Fibroblast of the aortic adventitia (primary cell): Measurements from ENCODE around the gene DET1. TPM values are rescaled to one million over a fixed set of nuclear protein-coding genes. Genes with fewer than 3 reads are reported as not detected.
A peak's percentile ranks its signal among the peaks of the same experiment; 100 is the strongest.
"Not testable (repeated sequence)": the region's sequence is repeated elsewhere in the genome, so short reads cannot be mapped to it uniquely, and the experiment has no call there.

Experiments
- DNase-seq: peaks from one replicate; pipeline ENCODE4 v3.0.0-alpha.2; 2010; ENCODE audit warnings: low read depth
- H3K4me3 ChIP-seq: 2 replicates; pipeline ENCODE4 v1.5.1; 2011; ENCODE audit warnings: low read depth, mild to moderate bottlenecking, control low read depth, low read length, moderate library complexity
- total RNA-seq: library from RNA; depleted of rRNA; stranded (reverse); fragments of >200 nt; gene quantifications from 2 replicates; pipeline ENCODE4 v1.2.3, GENCODE V29; 2012; ENCODE audit warnings: low replicate concordance
- TF ChIP-seq, protein P1 (sequence below): IDR thresholded peaks from 2 replicates; pipeline ENCODE4 v1.5.1; 2011; ENCODE audit warnings: mild to moderate bottlenecking, low read length, control low read depth, inconsistent platforms; ENCODE audit not compliant: insufficient read depth

DET1 gene
- total RNA-seq, 1 donor: 11.5 TPM

DNA sequence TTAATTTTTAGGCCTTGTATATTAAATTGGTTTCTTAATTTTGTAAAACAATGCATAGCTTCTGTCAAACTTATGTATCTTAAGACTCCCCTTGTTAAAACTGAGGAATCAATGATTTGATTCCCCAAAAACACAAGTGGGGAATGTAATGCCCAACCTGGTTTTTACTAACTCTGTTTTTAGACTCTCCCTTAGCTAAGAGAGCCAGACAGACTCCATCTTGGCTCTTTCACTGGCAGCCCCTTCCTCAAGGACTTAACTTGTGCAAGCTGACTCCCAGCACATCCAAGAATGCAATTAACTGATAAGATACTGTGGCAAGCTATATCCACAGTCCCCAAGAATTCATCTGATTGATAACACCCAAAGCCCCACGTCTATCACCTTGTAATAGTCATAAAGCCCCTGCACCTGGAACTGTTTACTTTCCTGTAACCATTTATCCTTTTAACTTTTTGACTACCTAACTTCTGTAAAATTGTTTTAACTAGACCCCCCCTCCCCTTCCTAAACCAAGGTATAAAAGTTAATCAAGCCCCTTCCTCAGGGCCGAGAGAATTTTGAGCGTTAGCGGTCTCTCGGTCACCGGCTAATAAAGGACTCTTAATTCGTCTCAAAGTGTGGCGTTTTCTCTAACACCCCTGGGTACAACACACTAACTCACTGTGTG lies 768 bp downstream of the DET1 start:
- peak overlapping the region; percentile 72 for H3K4me3 ChIP-seq

DNA sequence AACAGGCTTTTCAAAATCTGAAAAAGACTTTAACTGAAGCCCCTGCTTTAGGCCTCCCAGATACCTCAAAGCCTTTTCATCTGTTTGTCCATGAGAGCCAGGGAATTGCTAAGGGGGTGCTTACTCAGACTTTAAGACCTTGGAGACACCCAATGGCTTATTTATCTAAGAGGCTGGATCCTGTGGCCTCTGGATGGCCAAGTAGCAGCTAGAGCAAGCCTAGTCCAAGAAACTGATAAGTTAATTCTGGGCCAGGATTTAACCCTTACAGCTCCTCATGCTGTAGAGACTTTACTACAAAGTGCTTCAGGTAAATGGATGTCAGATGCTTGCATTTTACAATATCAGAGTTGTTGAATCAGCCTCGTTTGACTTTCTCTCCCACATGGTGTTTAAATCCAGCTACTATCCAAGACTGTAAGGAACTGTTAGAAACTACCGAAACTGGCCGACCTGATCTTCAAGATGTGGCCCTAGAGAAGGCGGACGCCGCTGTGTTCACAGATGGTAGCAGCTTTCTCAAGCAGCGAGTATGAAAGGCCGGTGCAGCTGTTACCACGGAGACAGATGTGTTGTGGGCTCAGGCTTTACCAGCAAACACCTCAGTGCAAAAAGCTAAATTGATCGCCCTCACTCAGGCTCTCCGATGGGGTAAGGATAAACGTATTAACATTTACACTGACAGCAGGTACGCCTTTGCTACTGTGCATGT lies 3.3 kb downstream of the DET1 start:
- H3K4me3 ChIP-seq: no peak overlapping the region
- DNase-seq: peak; percentile 16
- TF ChIP-seq, protein P1, sequence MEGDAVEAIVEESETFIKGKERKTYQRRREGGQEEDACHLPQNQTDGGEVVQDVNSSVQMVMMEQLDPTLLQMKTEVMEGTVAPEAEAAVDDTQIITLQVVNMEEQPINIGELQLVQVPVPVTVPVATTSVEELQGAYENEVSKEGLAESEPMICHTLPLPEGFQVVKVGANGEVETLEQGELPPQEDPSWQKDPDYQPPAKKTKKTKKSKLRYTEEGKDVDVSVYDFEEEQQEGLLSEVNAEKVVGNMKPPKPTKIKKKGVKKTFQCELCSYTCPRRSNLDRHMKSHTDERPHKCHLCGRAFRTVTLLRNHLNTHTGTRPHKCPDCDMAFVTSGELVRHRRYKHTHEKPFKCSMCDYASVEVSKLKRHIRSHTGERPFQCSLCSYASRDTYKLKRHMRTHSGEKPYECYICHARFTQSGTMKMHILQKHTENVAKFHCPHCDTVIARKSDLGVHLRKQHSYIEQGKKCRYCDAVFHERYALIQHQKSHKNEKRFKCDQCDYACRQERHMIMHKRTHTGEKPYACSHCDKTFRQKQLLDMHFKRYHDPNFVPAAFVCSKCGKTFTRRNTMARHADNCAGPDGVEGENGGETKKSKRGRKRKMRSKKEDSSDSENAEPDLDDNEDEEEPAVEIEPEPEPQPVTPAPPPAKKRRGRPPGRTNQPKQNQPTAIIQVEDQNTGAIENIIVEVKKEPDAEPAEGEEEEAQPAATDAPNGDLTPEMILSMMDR: no peak

More for the DNA sequence above, 768 bp downstream of the DET1 start:
- DNase-seq: not testable (repeated sequence)

DNA sequence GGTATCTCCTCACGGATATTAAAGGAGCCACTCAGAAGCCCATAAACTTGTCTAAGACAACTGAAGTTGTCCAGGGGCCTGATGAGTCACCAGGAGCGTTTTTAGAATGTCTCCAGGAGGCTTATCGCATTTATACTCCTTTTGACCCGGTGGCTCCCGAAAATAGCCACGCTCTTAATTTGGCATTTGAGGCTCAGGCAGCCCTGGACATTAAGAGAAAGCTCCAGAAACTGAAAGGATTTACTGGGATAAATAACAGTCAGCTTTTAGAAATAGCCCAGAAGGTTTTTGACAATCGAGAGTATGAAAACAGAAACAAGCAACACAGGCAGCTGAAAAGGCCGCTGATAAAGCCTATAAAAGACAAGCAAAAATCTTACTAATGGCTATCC lies 4.1 kb downstream of the DET1 start:
- H3K4me3 ChIP-seq: no peak overlapping the region
- DNase-seq: peak; percentile 42
- TF ChIP-seq, protein P1: no peak

DNA sequence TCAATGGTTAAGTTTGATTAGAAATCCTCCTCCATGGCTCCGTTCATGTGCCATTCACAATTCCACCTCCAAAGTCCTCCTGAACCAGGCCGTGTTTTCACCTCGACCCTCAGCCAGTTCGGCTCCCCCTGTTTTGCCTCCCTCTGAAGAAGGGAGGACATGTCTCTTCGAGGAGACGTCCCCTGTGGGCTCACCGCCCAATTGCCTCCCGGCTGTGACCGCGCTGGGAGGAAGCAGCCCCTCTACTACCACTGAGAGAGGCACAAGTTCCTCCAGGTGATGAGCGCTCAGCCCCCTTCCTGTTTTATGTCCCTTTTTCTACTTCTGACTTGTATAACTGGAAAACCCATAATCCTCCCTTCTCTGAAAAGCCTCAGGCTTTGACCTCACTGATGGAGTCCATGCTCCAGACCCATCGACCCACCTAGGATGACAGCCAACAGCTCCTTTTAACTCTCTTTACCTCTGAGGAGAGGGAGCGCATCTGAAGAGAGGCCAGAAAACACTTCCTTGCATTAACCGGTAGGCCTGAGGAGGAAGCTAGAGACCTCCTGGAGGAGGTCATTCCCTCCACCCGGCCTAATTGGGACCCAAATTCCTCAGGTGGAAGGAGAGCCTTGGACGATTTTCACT lies 4.7 kb downstream of the DET1 start:
- H3K4me3 ChIP-seq: no peak overlapping the region
- TF ChIP-seq, protein P1: no peak
- no peak for DNase-seq

DNA sequence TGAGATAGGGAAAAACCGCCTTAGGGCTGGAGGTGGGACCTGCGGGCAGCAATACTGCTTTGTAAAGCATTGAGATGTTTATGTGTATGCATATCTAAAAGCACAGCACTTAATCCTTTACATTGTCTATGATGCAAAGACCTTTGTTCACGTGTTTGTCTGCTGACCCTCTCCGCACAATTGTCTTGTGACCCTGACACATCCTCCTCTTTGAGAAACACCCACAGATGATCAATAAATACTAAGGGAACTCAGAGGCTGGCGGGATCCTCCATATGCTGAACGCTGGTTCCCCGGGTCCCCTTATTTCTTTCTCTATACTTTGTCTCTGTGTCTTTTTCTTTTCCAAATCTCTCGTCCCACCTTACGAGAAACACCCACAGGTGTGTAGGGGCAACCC lies 5.4 kb downstream of the DET1 start:
- H3K4me3 ChIP-seq, DNase-seq: not testable (repeated sequence)

DNA sequence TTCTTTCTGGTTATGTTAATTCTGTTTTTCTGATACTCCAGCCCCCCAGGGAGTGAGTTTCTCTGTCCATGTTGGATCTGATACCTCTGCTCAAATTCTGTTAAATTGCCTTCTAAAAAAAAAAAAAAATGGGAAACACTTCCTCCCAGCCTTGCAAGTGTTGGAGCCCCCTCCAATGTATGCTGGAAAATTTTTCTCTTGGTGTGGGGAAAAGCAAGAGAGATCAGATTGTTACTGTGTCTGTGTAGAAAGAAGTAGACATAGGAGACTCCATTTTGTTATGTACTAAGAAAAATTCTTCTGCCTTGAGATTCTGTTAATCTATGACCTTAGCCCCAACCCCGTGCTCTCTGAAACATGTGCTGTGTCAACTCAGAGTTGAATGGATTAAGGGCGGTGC lies 6.1 kb downstream of the DET1 start:
- not testable (repeated sequence) for DNase-seq, H3K4me3 ChIP-seq

DNA sequence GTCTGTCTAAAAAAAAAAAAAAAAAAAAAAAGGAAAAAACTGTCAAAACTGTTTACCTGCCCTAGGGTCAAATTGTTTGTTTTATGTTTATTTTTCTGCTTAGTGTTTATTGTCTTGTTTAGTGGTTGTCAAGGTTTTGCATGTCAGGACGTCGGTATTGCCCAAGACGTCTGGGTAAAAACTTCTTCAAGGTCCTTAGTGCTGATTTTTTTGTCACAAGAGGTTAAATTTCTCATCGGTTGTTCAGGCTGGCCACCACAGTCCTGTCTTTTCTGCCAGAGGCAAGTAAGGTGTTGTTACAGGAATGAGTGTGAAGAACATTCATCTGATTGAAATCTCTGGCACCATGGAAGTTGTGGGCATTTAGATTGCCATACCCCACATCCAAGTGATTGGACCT lies 7.0 kb downstream of the DET1 start:
- H3K4me3 ChIP-seq: no peak overlapping the region
- no peak for DNase-seq
- TF ChIP-seq, protein P1: no peak

DNA sequence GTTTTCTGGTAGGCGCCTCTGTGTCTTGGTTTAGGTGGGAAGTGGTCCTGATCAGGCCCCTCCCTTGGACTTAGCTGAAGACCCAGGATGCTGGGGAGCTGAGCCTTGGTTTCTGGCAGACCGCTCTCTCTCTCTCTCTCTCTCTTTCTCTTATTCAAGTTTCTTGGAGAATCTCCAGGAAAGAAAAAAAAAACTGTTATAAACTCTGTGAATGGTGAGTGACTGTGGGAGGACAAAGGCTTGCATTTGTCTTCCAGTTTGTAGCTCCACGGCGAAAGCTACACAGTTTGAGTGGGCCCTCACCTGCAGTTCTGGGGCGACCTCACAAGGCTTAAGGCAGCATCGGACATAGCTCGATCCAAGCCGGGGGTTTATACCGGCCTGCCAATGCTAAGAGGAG lies 7.5 kb downstream of the DET1 start:
- H3K4me3 ChIP-seq: no peak overlapping the region
- no peak for DNase-seq
- TF ChIP-seq, protein P1: no peak
